HEK293 (cell line): Measurements from ENCODE around the gene ZBTB37.

Experiments
- CTCF ChIA-PET: fragments of 350-600 bp; formaldehyde crosslinking; extraction: SDS; loops from one replicate; lab custom pipeline; 2021; ENCODE audit warnings: antibody characterized with exemption; lab: Yijun Ruan, JAX
- POLR2A ChIA-PET: fragments of 300-600 bp; formaldehyde crosslinking; extraction: SDS; loops from one replicate; lab custom pipeline; 2020; ENCODE audit warnings: antibody characterized with exemption, inconsistent platforms; lab: Yijun Ruan, JAX
- H3K27ac ChIP-seq: fragments of 200-500 bp; sonication (Bioruptor generic); 2 replicates; pipeline ENCODE4 v1.5.1; 2014; ENCODE audit warnings: low read depth, low read length, control low read depth, inconsistent platforms; ENCODE audit errors: extremely low read depth
- H3K36me3 ChIP-seq, 2 experiments: fragments of 200-500 bp in 1 of 2; sonication (Bioruptor generic) in 1 of 2; 1 replicate in 1 of 2; 2 replicates in 1 of 2; pipeline ENCODE4 v1.5.1; 2014 to 2017; ENCODE audit warnings: inconsistent platforms in 2 of 2, low read length in 2 of 2; ENCODE audit not compliant: control insufficient read depth in 2 of 2, insufficient read depth in 1 of 2
- H3K4me1 ChIP-seq: fragments of 200-500 bp; sonication (Bioruptor generic); 2 replicates; pipeline ENCODE4 v1.5.1; 2014; ENCODE audit warnings: mild to moderate bottlenecking, low read length, inconsistent platforms; ENCODE audit not compliant: control insufficient read depth, insufficient read depth
- H3K4me3 ChIP-seq: 2 replicates; pipeline ENCODE4 v1.5.1; 2011; ENCODE audit warnings: low read depth, mild to moderate bottlenecking, control low read depth, low read length, moderate library complexity
- H3K9me3 ChIP-seq: fragments of 200-500 bp; sonication (Bioruptor generic); 2 replicates; pipeline ENCODE4 v1.5.1; 2014; ENCODE audit warnings: low read depth, low read length, inconsistent platforms; ENCODE audit not compliant: control insufficient read depth, insufficient read depth
- BCL6B ChIP-seq: fragments of 450-650 bp; formaldehyde crosslinking; IDR thresholded peaks from 2 replicates; pipeline ENCODE4 v1.5.1; 2017; ENCODE audit warnings: missing biosample characterization, missing genetic modification characterization
- CTCF ChIP-seq: fragments of 450-650 bp; formaldehyde crosslinking; IDR thresholded peaks from 2 replicates; pipeline ENCODE4 v1.5.1; 2016; ENCODE audit warnings: missing biosample characterization, missing genetic modification characterization
- FEZF1 ChIP-seq: fragments of 450-650 bp; formaldehyde crosslinking; IDR thresholded peaks from 2 replicates; pipeline ENCODE4 v1.5.1; 2016; ENCODE audit warnings: missing biosample characterization, missing genetic modification characterization
- GLI2 ChIP-seq: fragments of 450-650 bp; formaldehyde crosslinking; IDR thresholded peaks from 2 replicates; pipeline ENCODE4; 2017; ENCODE audit warnings: missing biosample characterization, missing genetic modification characterization, low read depth, borderline replicate concordance
- GLI4 ChIP-seq: fragments of 450-650 bp; formaldehyde crosslinking; IDR thresholded peaks from 2 replicates; pipeline ENCODE4 v1.5.1; 2016; ENCODE audit warnings: missing biosample characterization, missing genetic modification characterization
- GLIS1 ChIP-seq: fragments of 450-650 bp; formaldehyde crosslinking; IDR thresholded peaks from 2 replicates; pipeline ENCODE4 v1.5.1; 2016; ENCODE audit warnings: missing biosample characterization, missing genetic modification characterization
- HOXC10 ChIP-seq: sonication (generic); formaldehyde crosslinking; IDR thresholded peaks from 2 replicates; pipeline ENCODE4 v1.8.1; 2023; ENCODE audit warnings: mild to moderate bottlenecking, missing genetic modification reagents
- IKZF3 ChIP-seq: fragments of 450-650 bp; IDR thresholded peaks from 2 replicates; pipeline ENCODE4 v1.5.0; 2018; ENCODE audit warnings: missing biosample characterization, mild to moderate bottlenecking, missing genetic modification characterization, moderate library complexity
- KLF10 ChIP-seq: fragments of 450-650 bp; IDR thresholded peaks from 2 replicates; pipeline ENCODE4 v1.5.1; 2018; ENCODE audit warnings: missing biosample characterization, mild to moderate bottlenecking, missing genetic modification characterization
- MYNN ChIP-seq: fragments of 450-650 bp; formaldehyde crosslinking; IDR thresholded peaks from 2 replicates; pipeline ENCODE4 v1.5.1; 2016; ENCODE audit warnings: missing biosample characterization, missing genetic modification characterization, borderline replicate concordance
- MZF1 ChIP-seq: fragments of 450-650 bp; formaldehyde crosslinking; IDR thresholded peaks from 2 replicates; pipeline ENCODE4 v1.5.1; 2017; ENCODE audit warnings: missing biosample characterization, missing genetic modification characterization, borderline replicate concordance
- PRDM1 ChIP-seq: fragments of 450-650 bp; formaldehyde crosslinking; IDR thresholded peaks from 2 replicates; pipeline ENCODE4; 2016; ENCODE audit warnings: missing biosample characterization, missing genetic modification characterization
- REPIN1 ChIP-seq: fragments of 450-650 bp; formaldehyde crosslinking; IDR thresholded peaks from 2 replicates; pipeline ENCODE4 v1.5.1; 2017; ENCODE audit warnings: missing biosample characterization, missing genetic modification characterization, low read depth
- SCRT2 ChIP-seq: fragments of 450-650 bp; formaldehyde crosslinking; IDR thresholded peaks from 2 replicates; pipeline ENCODE4 v1.5.1; 2016; ENCODE audit warnings: missing biosample characterization, missing genetic modification characterization
- SP2 ChIP-seq: fragments of 450-650 bp; formaldehyde crosslinking; IDR thresholded peaks from 2 replicates; pipeline ENCODE4 v1.5.1; 2016; ENCODE audit warnings: missing biosample characterization, missing genetic modification characterization
- TSHZ1 ChIP-seq: fragments of 450-650 bp; formaldehyde crosslinking; IDR thresholded peaks from 2 replicates; pipeline ENCODE4 v1.5.1; 2016; ENCODE audit warnings: missing biosample characterization, missing genetic modification characterization, borderline replicate concordance
- WT1 ChIP-seq: fragments of 450-650 bp; formaldehyde crosslinking; IDR thresholded peaks from 2 replicates; pipeline ENCODE4 v1.5.1; 2016; ENCODE audit warnings: missing biosample characterization, missing genetic modification characterization
- ZBTB20 ChIP-seq: fragments of 450-650 bp; formaldehyde crosslinking; IDR thresholded peaks from 2 replicates; pipeline ENCODE4 v1.5.1; 2016; ENCODE audit warnings: missing biosample characterization, missing genetic modification characterization
- ZEB2 ChIP-seq: fragments of 450-650 bp; formaldehyde crosslinking; IDR thresholded peaks from 2 replicates; pipeline ENCODE4 v1.5.1; 2016; ENCODE audit warnings: missing biosample characterization, missing genetic modification characterization
- ZNF16 ChIP-seq: fragments of 450-650 bp; formaldehyde crosslinking; IDR thresholded peaks from 2 replicates; pipeline ENCODE4 v1.5.1; 2016; ENCODE audit warnings: low read depth, missing biosample characterization, missing genetic modification characterization
- ZNF175 ChIP-seq: fragments of 450-650 bp; formaldehyde crosslinking; IDR thresholded peaks from 2 replicates; pipeline ENCODE4 v1.5.1; 2016; ENCODE audit warnings: missing biosample characterization, missing genetic modification characterization
- ZNF2 ChIP-seq: fragments of 450-650 bp; formaldehyde crosslinking; IDR thresholded peaks from 2 replicates; pipeline ENCODE4 v1.5.1; 2016; ENCODE audit warnings: missing biosample characterization, missing genetic modification characterization
- ZNF211 ChIP-seq: fragments of 450-650 bp; formaldehyde crosslinking; IDR thresholded peaks from 2 replicates; pipeline ENCODE4 v1.5.1; 2016; ENCODE audit warnings: low read depth, missing biosample characterization, missing genetic modification characterization
- ZNF23 ChIP-seq: fragments of 450-650 bp; formaldehyde crosslinking; IDR thresholded peaks from 2 replicates; pipeline ENCODE4 v1.5.1; 2016; ENCODE audit warnings: missing biosample characterization, missing genetic modification characterization, borderline replicate concordance
- ZNF266 ChIP-seq: fragments of 450-650 bp; formaldehyde crosslinking; IDR thresholded peaks from 2 replicates; pipeline ENCODE4 v1.5.1; 2016; ENCODE audit warnings: missing biosample characterization, missing genetic modification characterization, low read depth
- ZNF274 ChIP-seq, 2 experiments: fragments of 200-500 bp in 1 of 2; fragments of 450-650 bp in 1 of 2; sonication (Bioruptor generic) in 1 of 2; formaldehyde crosslinking in 1 of 2; IDR thresholded peaks; 2 replicates each; pipeline versions ENCODE4 v1.5.1 to v1.6.1; 2014 to 2016; ENCODE audit warnings: borderline replicate concordance in 1 of 2, inconsistent platforms in 1 of 2, low read length in 1 of 2, missing biosample characterization in 1 of 2, missing genetic modification characterization in 1 of 2
- ZNF341 ChIP-seq: fragments of 450-650 bp; formaldehyde crosslinking; IDR thresholded peaks from 2 replicates; pipeline ENCODE4; 2016; ENCODE audit warnings: low read depth, missing biosample characterization, missing genetic modification characterization
- ZNF521 ChIP-seq: fragments of 450-650 bp; formaldehyde crosslinking; IDR thresholded peaks from 2 replicates; pipeline ENCODE4 v1.5.1; 2017; ENCODE audit warnings: missing biosample characterization, mild to moderate bottlenecking, missing genetic modification characterization
- ZNF621 ChIP-seq: fragments of 450-650 bp; formaldehyde crosslinking; IDR thresholded peaks from 2 replicates; pipeline ENCODE4 v1.5.1; 2017; ENCODE audit warnings: missing biosample characterization, missing genetic modification characterization
- ZNF664 ChIP-seq: fragments of 450-650 bp; formaldehyde crosslinking; IDR thresholded peaks from 2 replicates; pipeline ENCODE4 v1.5.1; 2016; ENCODE audit warnings: missing biosample characterization, missing genetic modification characterization
- ZNF792 ChIP-seq: fragments of 450-650 bp; formaldehyde crosslinking; IDR thresholded peaks from 2 replicates; pipeline ENCODE4 v1.5.1; 2016; ENCODE audit warnings: missing biosample characterization, missing genetic modification characterization

Gene ZBTB37

GRCh38 chr1:173823781-173824314 lies 44.3 kb upstream of the ZBTB37 start (continued):
- TF ChIP-seq ZBTB20 = no peak
- TF ChIP-seq ZNF23 = no peak
- peak; percentile 92 for TF ChIP-seq SCRT2 (tag by site-specific recombination)
- no peak for TF ChIP-seq HOXC10 (CRISPR knock-in tag)
- no peak for TF ChIP-seq ZNF521 (tag by site-specific recombination)
- peak; percentile 35; the same call in 1 of the 2 replicates for TF ChIP-seq WT1 (tag by site-specific recombination)
- TF ChIP-seq GLI2 (tag by site-specific recombination) = no peak
- no peak for TF ChIP-seq ZNF211 (tag by site-specific recombination)
- 0 out of 2 replicates have a peak, but pooled peaks have one; percentile 33 for TF ChIP-seq GLI4 (tag by site-specific recombination)
- TF ChIP-seq BCL6B = no peak
- TF ChIP-seq IKZF3 (tag by site-specific recombination) = no peak
- TF ChIP-seq ZNF341 (tag by site-specific recombination) = no peak
- TF ChIP-seq ZNF175 (tag by site-specific recombination) = no peak
- TF ChIP-seq ZNF274 (IDR thresholded peaks at IDR 0.05; ENCODE audit: low read length) = no peak
- no peak for TF ChIP-seq ZNF274 (tag by site-specific recombination; IDR thresholded peaks at IDR 0.05; ENCODE audit: borderline replicate concordance)
- no peak for TF ChIP-seq ZNF2 (tag by site-specific recombination)
- TF ChIP-seq ZNF664 (tag by site-specific recombination) = no peak
- peak; percentile 81 for TF ChIP-seq SP2 (tag by site-specific recombination)
- no peak for TF ChIP-seq ZNF792

GRCh38 chr1:173824315-173825081 lies 43.7 kb upstream of the ZBTB37 start, which contains the start of the genes CENPL and DARS2:
Gene CENPL, minus strand, starts transcription at chr1:173824883. Its CDS starts 13,584 bp downstream, at chr1:173811299.
Gene DARS2, plus strand, starts transcription at chr1:173824673. Its CDS starts 557 bp downstream, at chr1:173825230.
- Histone ChIP-seq H3K4me1 (no peaks in the 10 kb centered on the region; the same call in 1 of the 2 replicates), H3K27ac (peak within 1 kb of the TSS; percentile 74), H3K4me3 (peak within 1 kb of the TSS; percentile 91), H3K9me3 (no peaks in the 10 kb centered on the region), H3K36me3 (peaks cover 3 to 18% of the 10 kb centered on the region in 2 experiments; a peak in 2 of 3 replicates)
- ChIA-PET CTCF (interaction anchor here (0.6 to 3.2 kb wide), 4 partner anchors 41 to 999 kb away, joined by 3 to 26 read pairs (median 4); no protein-coding TSS in a partner anchor), POLR2A (interaction anchor here (0.9 to 3.1 kb wide), 8 partner anchors 28 to 347 kb away, joined by 3 to 28 read pairs (median 8); partner anchors contain the start of genes GAS5, KLHL20, PRDX6 and ZBTB37)
- no peak for TF ChIP-seq ZNF621 (tag by site-specific recombination)
- TF ChIP-seq MZF1 (tag by site-specific recombination) = no peak
- TF ChIP-seq ZBTB20 = peak; percentile 90
- no peak for TF ChIP-seq PRDM1 (tag by site-specific recombination)
- no peak for TF ChIP-seq REPIN1 (tag by site-specific recombination)
- TF ChIP-seq MYNN (tag by site-specific recombination) = peak; percentile 33; the same call in 1 of the 2 replicates
- TF ChIP-seq CTCF = peak; percentile 15
- no peak for TF ChIP-seq TSHZ1 (tag by site-specific recombination)
- peak; percentile 62 for TF ChIP-seq GLIS1
- TF ChIP-seq KLF10 (tag by site-specific recombination) = peak; percentile 11; the same call in 1 of the 2 replicates
- TF ChIP-seq ZNF16 (tag by site-specific recombination) = no peak
- TF ChIP-seq ZEB2 (tag by site-specific recombination) = peak; percentile 92
- TF ChIP-seq ZNF266 (tag by site-specific recombination) = no peak
- TF ChIP-seq FEZF1 (tag by site-specific recombination) = no peak; the same call in 1 of the 2 replicates
